ENCODE results near the gene PMP22. TPM values are rescaled to one million over a fixed set of nuclear protein-coding genes. Genes with fewer than 3 reads are reported as not detected.
A peak's percentile ranks its signal among the peaks of the same experiment; 100 is the strongest.

Gene PMP22
- total RNA-seq, 1 experiment from 2014 or later = 28.7 TPM

GRCh38 chr17:15233022-15233805, 31.9 kb downstream of the PMP22 start:
- ATAC-seq (peak; percentile 79), DNase-seq (ENCODE audit: low read depth, low spot score) (no peak)
- Histone ChIP-seq H3K4me3 (replicated peaks in 1 of 2; ENCODE audit: low read depth in 1 of 2, low read length in 2 of 2) (no peak overlapping the region), H3K9me2 (ENCODE audit: insufficient read depth) (no peaks in the 10 kb centered on the region), H3K9me3 (ENCODE audit: control insufficient read depth in 1 of 2, insufficient read depth in 1 of 2, low read depth in 1 of 2, low read length in 2 of 2) (no peaks in the 10 kb centered on the region), H3K9ac (ENCODE audit: low read length) (no peak overlapping the region), H4K20me1 (ENCODE audit: insufficient read depth) (no peaks in the 10 kb centered on the region), H3K27me3 (ENCODE audit: insufficient read depth, low read length) (no peaks in the 10 kb centered on the region), H3K27ac (ENCODE audit: low read depth, low read length) (no peak overlapping the region), H3K79me2 (ENCODE audit: insufficient read depth, low read length) (no peaks in the 10 kb centered on the region), H3K36me3 (ENCODE audit: control insufficient read depth in 1 of 2, insufficient read depth in 2 of 2, low read length in 2 of 2) (peaks cover under 1 to 10% of the 10 kb centered on the region in 2 experiments; a peak in 2 of 4 replicates), H2AFZ (ENCODE audit: low read depth, low read length, poor library complexity, severe bottlenecking) (no peak overlapping the region), H3K4me1 (ENCODE audit: control insufficient read depth in 1 of 2, insufficient read depth in 2 of 2, low read length in 2 of 2) (no peaks in the 10 kb centered on the region), H3K4me2 (ENCODE audit: low read length) (no peak overlapping the region)
- TF ChIP-seq RAD21 (IDR thresholded peaks at IDR 0.05; ENCODE audit: low read depth) (peak; percentile 52), CTCF (IDR thresholded peaks at IDR 0.05 in 2 of 3, conservative IDR thresholded peaks at IDR 0.05 in 1 of 3; ENCODE audit: borderline replicate concordance in 1 of 3, insufficient read depth in 1 of 3, low read depth in 2 of 3, low read length in 2 of 3) (peak; percentile 21 to 47 (median 32); a peak in 4 of 6 replicates), CBX3 (IDR thresholded peaks at IDR 0.05; ENCODE audit: low read depth) (no peak)
- intact Hi-C loops (cut with micrococcal nuclease) = no loop called here
- CTCF ChIA-PET = no interaction called here
- POLR2A ChIA-PET = no interaction called here
- no TSS peak for BruUV-seq (replicated peaks)
- RAD21 ChIA-PET (ENCODE audit: low non-redundant PET in 1 of 2, low total read pairs in 2 of 2, uncharacterized antibody in 2 of 2, unreplicated experiment in 2 of 2) = no interaction called here

GRCh38 chr17:15232517-15232915, 32.6 kb downstream of the PMP22 start:
- no peak overlapping the region for H3K27ac ChIP-seq (ENCODE audit: low read depth, low read length)
- no peaks in the 10 kb centered on the region for H3K9me3 ChIP-seq (ENCODE audit: control insufficient read depth in 1 of 2, insufficient read depth in 1 of 2, low read depth in 1 of 2, low read length in 2 of 2)
- H3K9ac ChIP-seq (ENCODE audit: low read length) = no peak overlapping the region
- H3K79me2 ChIP-seq (ENCODE audit: insufficient read depth, low read length) = no peaks in the 10 kb centered on the region
- H3K36me3 ChIP-seq (ENCODE audit: control insufficient read depth in 1 of 2, insufficient read depth in 2 of 2, low read length in 2 of 2) = peaks cover 0 to 5% of the 10 kb centered on the region in 2 experiments; a peak in 2 of 4 replicates
- ATAC-seq = no peak
- H3K9me2 ChIP-seq (ENCODE audit: insufficient read depth) = no peaks in the 10 kb centered on the region
- no peaks in the 10 kb centered on the region for H4K20me1 ChIP-seq (ENCODE audit: insufficient read depth)
- no peak for DNase-seq (ENCODE audit: low read depth, low spot score)
- intact Hi-C loops (cut with micrococcal nuclease) = no loop called here
- CTCF ChIA-PET = no interaction called here
- no peaks in the 10 kb centered on the region for H3K4me1 ChIP-seq (ENCODE audit: control insufficient read depth in 1 of 2, insufficient read depth in 2 of 2, low read length in 2 of 2)
- no TSS peak for BruUV-seq (replicated peaks)
- no peak overlapping the region for H2AFZ ChIP-seq (ENCODE audit: low read depth, low read length, poor library complexity, severe bottlenecking)
- H3K4me2 ChIP-seq (ENCODE audit: low read length) = no peak overlapping the region
- no peaks in the 10 kb centered on the region for H3K27me3 ChIP-seq (ENCODE audit: insufficient read depth, low read length)
- RAD21 ChIA-PET (ENCODE audit: low non-redundant PET in 1 of 2, low total read pairs in 2 of 2, uncharacterized antibody in 2 of 2, unreplicated experiment in 2 of 2) = no interaction called here
- POLR2A ChIA-PET = no interaction called here
- H3K4me3 ChIP-seq (replicated peaks in 1 of 2; ENCODE audit: low read depth in 1 of 2, low read length in 2 of 2) = no peak overlapping the region
- TF ChIP-seq YY1 (IDR thresholded peaks at IDR 0.05; ENCODE audit: extremely low read depth, insufficient replicate concordance, low read depth, low read length) (no peak), SIN3A (IDR thresholded peaks at IDR 0.05; ENCODE audit: low read depth) (no peak), CTCF (IDR thresholded peaks at IDR 0.05 in 2 of 3, conservative IDR thresholded peaks at IDR 0.05 in 1 of 3; ENCODE audit: borderline replicate concordance in 1 of 3, insufficient read depth in 1 of 3, low read depth in 2 of 3, low read length in 2 of 3) (no peak), EGR1 (IDR thresholded peaks at IDR 0.05; ENCODE audit: low read depth) (no peak), JUND (IDR thresholded peaks at IDR 0.05) (no peak), SRF (IDR thresholded peaks at IDR 0.05; ENCODE audit: low read depth) (no peak), CEBPB (IDR thresholded peaks at IDR 0.05; ENCODE audit: low read depth) (no peak), MAX (IDR thresholded peaks at IDR 0.05) (no peak), REST (IDR thresholded peaks at IDR 0.05; ENCODE audit: low read depth) (no peak), RAD21 (IDR thresholded peaks at IDR 0.05; ENCODE audit: low read depth) (no peak)

Measured in HCT116 (cell line).